ENCODE results near the gene FOXD4L3.
"Not testable (repeated sequence)": the region's sequence is repeated elsewhere in the genome, so short reads cannot be mapped to it uniquely, and the experiment has no call there.

The FOXD4L3 gene

DNA sequence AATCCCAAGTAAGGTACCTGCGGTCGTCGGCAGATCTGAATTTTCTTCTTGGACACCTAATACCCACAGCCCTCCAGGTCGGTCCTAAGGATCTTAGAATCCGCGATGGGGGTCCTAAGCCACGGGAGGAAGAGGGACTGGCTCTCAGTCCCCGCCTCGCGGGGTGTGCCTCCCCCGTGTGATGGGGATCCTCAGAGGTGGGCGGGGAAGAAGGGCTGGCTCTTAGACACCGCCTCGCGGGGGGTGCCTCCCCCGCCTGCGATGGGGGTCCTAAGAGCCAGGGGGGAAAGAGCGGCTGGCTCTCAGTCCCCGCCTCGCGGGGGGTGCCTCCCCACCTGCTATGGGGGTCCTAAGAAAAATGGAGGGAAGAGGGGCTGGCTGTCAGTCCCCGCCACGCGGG is 21.1 kb downstream of the FOXD4L3 start:
- not testable (repeated sequence) for H3K36me3 ChIP-seq (ENCODE audit: control insufficient read depth, insufficient read depth, low read length); H3K27ac ChIP-seq; H2AFZ ChIP-seq; H3K27me3 ChIP-seq (ENCODE audit: control insufficient read depth, insufficient read depth, low read length); H3K4me3 ChIP-seq (ENCODE audit: low read depth, low read length); H3K79me2 ChIP-seq; H3K4me2 ChIP-seq (ENCODE audit: low read length); H3K4me1 ChIP-seq; H3K9me3 ChIP-seq (ENCODE audit: control insufficient read depth, low read length); H3K9ac ChIP-seq

DNA sequence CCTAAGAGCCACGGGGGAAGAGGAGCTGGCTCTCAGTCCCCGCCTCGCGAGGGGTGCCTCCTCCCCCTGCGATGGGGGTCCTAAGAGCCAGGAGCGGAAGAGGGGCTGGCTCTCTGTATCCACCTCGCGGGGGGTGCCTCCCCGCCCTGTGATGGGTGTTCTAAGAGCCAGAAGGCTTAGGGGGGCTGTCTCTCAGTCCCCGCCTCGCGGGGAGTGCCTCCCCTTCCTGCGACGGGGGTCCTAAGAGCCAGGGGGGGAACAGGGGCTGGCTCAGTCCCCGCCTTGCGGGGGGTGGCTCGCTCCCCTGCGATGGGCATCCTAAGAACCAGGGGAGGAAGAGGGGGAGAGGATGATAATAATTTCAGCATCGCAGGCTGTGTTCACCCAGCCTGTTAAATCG is 21.9 kb downstream of the FOXD4L3 start:
- H2AFZ ChIP-seq; H3K9me3 ChIP-seq (ENCODE audit: control insufficient read depth, low read length); H3K27me3 ChIP-seq (ENCODE audit: control insufficient read depth, insufficient read depth, low read length); H3K27ac ChIP-seq; H3K79me2 ChIP-seq; H3K4me1 ChIP-seq; H3K4me2 ChIP-seq (ENCODE audit: low read length); H3K4me3 ChIP-seq (ENCODE audit: low read depth, low read length); H3K9ac ChIP-seq; H3K36me3 ChIP-seq (ENCODE audit: control insufficient read depth, insufficient read depth, low read length): not testable (repeated sequence)

DNA sequence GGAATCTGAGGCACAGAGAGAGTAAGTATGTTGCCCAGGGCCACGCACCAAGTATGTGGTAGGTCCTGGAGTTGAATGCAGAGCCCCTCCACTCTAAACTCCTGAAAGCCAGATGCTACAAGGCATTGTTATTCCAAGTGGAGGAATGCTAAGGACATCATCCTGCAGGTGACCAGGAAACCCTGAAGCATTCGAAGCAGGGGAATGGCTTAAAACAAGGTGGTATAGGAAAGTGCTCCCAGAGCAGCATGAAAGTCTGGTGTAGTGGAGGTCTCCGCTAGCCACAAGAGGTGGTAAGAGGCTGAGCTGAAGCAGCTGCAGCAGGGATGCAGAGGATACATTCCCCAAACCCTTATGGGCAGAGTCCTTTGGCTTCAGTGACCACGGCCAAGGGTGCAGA is 26.4 kb downstream of the FOXD4L3 start:
- not testable (repeated sequence) for H3K4me2 ChIP-seq (ENCODE audit: low read length); H3K9me3 ChIP-seq (ENCODE audit: control insufficient read depth, low read length); H3K79me2 ChIP-seq; H3K27me3 ChIP-seq (ENCODE audit: control insufficient read depth, insufficient read depth, low read length); H3K36me3 ChIP-seq (ENCODE audit: control insufficient read depth, insufficient read depth, low read length); H3K4me1 ChIP-seq; H3K27ac ChIP-seq; H3K9ac ChIP-seq; H3K4me3 ChIP-seq (ENCODE audit: low read depth, low read length); H2AFZ ChIP-seq

DNA sequence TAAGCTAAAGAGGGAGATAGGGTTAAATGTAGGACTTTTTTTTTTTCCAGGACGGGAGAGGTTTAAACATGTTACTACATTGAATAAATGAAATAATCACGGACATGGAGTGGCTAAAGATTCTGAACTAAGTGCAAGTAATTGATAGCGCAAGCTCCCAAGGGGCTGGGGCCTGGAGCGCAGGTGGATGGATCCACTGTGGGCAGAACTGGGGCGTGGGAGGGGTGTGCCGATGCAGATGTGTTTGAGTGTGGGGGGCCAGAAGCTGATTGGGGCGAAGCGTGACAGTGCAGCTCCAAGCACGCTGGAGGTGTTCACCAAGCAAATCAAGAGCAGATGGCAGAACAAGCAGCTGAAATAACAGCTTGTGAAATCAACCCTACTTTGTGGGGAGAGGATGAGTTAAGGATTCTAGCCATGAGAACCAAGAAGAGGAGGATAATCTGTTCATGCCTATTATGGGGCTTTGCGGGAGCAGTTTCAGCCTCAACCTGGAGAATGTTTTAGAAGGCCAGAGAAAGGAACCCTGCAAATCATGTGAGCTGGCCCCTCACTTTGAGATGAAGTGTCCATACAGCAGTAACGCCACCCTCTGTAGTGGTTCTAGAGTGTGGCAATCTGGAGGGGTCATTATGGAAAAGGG is 28.0 kb downstream of the FOXD4L3 start:
- not testable (repeated sequence) for H3K9me3 ChIP-seq (ENCODE audit: control insufficient read depth, low read length); H3K4me1 ChIP-seq; H3K79me2 ChIP-seq; H2AFZ ChIP-seq; H3K9ac ChIP-seq; H3K36me3 ChIP-seq (ENCODE audit: control insufficient read depth, insufficient read depth, low read length); H3K27ac ChIP-seq; H3K4me2 ChIP-seq (ENCODE audit: low read length); H3K4me3 ChIP-seq (ENCODE audit: low read depth, low read length); H3K27me3 ChIP-seq (ENCODE audit: control insufficient read depth, insufficient read depth, low read length)

DNA sequence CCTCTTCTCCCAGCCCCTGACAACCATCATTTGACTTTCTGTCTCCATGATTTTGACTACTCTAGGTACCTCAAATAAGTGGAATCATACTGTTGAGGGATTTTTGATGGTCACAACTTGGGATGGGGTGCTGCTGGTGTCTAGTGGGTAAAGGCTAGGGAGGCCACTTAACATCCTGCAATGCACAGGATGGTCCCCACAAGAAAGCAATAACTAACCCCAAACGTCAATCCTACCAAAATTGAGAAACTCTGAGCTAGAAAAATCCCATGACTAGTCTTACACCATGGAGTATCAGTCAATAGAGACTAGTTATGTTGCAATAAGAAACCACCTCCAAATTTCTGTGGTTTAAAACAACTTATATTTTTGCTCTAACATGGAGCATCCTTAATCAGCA is 29.5 kb downstream of the FOXD4L3 start:
- not testable (repeated sequence) for H3K27me3 ChIP-seq (ENCODE audit: control insufficient read depth, insufficient read depth, low read length); H3K9me3 ChIP-seq (ENCODE audit: control insufficient read depth, low read length); H3K36me3 ChIP-seq (ENCODE audit: control insufficient read depth, insufficient read depth, low read length); H3K79me2 ChIP-seq; H3K27ac ChIP-seq; H3K4me1 ChIP-seq; H2AFZ ChIP-seq; H3K4me2 ChIP-seq (ENCODE audit: low read length); H3K4me3 ChIP-seq (ENCODE audit: low read depth, low read length); H3K9ac ChIP-seq

DNA sequence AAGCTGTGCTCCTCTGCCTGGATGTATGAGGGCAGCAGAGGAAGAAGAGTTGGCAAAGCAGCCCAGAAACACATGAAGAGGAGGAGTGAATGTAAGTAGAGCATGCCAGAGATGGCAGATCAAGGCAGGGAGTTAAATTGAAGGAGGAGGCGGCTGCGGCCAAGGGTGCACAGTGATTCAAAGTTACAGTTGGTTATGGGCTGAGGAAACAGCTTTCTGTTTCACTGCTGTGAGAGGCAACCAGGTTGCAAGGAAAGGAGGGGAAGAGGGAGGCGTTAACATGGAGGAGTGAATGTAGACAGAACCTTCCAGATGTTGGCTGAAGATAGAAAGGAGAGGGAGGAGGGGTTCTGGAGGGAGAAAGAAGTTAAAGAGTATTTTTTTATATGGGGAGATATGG is 33.3 kb downstream of the FOXD4L3 start:
- not testable (repeated sequence) for H3K27ac ChIP-seq; H2AFZ ChIP-seq; H3K36me3 ChIP-seq (ENCODE audit: control insufficient read depth, insufficient read depth, low read length); H3K79me2 ChIP-seq; H3K9me3 ChIP-seq (ENCODE audit: control insufficient read depth, low read length); H3K27me3 ChIP-seq (ENCODE audit: control insufficient read depth, insufficient read depth, low read length); H3K4me3 ChIP-seq (ENCODE audit: low read depth, low read length); H3K9ac ChIP-seq; H3K4me2 ChIP-seq (ENCODE audit: low read length); H3K4me1 ChIP-seq

DNA sequence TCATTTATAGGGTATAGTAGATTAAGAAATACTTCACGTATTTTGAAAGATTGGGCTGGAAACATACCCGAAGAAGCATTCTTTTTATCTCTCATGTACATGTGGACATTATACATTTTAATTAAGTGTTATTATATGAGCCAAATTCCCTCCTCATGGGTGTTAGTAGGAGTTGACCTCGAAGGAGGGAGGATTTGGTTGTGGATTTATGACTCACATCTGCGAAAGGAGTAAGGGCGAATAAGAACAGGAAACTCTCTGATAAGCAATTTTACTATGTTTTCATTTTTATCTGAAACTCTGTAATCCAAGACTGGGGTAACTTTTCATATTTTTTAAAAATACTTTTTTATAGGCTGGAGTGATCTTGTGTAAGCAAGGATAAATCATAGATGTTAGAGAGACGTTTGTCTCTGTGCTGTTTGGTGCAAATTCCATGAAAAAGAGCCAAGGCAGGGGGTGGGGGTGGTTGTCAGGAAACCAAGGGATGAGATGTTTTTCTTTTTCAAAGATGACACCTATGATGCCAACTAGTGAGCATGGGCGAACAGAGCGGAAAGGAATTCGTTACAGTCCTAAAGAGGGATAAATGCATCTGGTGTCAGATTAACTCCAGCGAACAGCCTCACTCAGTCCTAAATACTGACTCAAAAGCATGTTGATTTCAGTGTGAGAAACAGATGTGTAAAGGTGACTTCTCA is 34.1 kb downstream of the FOXD4L3 start:
- not testable (repeated sequence) for H3K4me3 ChIP-seq (ENCODE audit: low read depth, low read length); H3K27me3 ChIP-seq (ENCODE audit: control insufficient read depth, insufficient read depth, low read length); H3K27ac ChIP-seq; H3K9me3 ChIP-seq (ENCODE audit: control insufficient read depth, low read length); H3K4me1 ChIP-seq; H3K36me3 ChIP-seq (ENCODE audit: control insufficient read depth, insufficient read depth, low read length); H3K79me2 ChIP-seq; H2AFZ ChIP-seq; H3K9ac ChIP-seq; H3K4me2 ChIP-seq (ENCODE audit: low read length)

DNA sequence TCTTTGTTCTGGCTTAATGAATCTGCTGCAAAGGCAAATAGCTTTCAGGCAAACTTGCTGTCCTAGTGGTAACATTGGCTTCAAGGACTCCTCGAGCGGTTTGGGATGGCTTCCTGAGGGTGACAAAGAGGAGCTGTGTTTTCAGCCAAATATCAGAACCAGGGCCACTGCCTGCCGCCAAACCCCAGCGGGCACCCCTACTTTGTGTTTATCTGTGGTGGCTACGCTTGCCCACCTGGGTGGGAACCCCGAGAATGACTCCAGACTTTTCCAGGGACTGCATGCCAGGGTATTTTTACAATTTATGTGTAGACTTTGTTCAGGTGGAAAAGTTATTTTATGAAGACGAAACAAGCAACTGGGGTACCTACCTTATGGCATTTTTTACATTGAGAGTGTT is 35.3 kb downstream of the FOXD4L3 start:
- H2AFZ ChIP-seq; H3K27me3 ChIP-seq (ENCODE audit: control insufficient read depth, insufficient read depth, low read length); H3K9ac ChIP-seq; H3K9me3 ChIP-seq (ENCODE audit: control insufficient read depth, low read length); H3K36me3 ChIP-seq (ENCODE audit: control insufficient read depth, insufficient read depth, low read length); H3K4me3 ChIP-seq (ENCODE audit: low read depth, low read length); H3K27ac ChIP-seq; H3K4me2 ChIP-seq (ENCODE audit: low read length); H3K4me1 ChIP-seq; H3K79me2 ChIP-seq: not testable (repeated sequence)

Data from parathyroid adenoma (tissue), 2 donors.